Hematopoietic multipotent progenitor cell (in vitro differentiated cells): Measurements from ENCODE around the gene FHL1. TPM values are rescaled to one million over a fixed set of nuclear protein-coding genes. Genes with fewer than 3 reads are reported as not detected.
A peak's percentile ranks its signal among the peaks of the same experiment; 100 is the strongest.
"Not testable (repeated sequence)": the region's sequence is repeated elsewhere in the genome, so short reads cannot be mapped to it uniquely, and the experiment has no call there.

Experiments used
- DNase-seq, 3 donors: peaks; one replicate each; pipeline ENCODE4 v3.0.0-alpha.2; 2011 to 2015; ENCODE audit warnings: low read depth in 2 of 3, low spot score in 2 of 3
- total RNA-seq: library from RNA; depleted of rRNA; stranded (reverse); fragments of >200 nt; gene quantifications from one replicate; pipeline ENCODE4 v1.2.3, GENCODE V29; 2012

The FHL1 gene
- total RNA-seq, 1 donor, result 403 TPM

DNA sequence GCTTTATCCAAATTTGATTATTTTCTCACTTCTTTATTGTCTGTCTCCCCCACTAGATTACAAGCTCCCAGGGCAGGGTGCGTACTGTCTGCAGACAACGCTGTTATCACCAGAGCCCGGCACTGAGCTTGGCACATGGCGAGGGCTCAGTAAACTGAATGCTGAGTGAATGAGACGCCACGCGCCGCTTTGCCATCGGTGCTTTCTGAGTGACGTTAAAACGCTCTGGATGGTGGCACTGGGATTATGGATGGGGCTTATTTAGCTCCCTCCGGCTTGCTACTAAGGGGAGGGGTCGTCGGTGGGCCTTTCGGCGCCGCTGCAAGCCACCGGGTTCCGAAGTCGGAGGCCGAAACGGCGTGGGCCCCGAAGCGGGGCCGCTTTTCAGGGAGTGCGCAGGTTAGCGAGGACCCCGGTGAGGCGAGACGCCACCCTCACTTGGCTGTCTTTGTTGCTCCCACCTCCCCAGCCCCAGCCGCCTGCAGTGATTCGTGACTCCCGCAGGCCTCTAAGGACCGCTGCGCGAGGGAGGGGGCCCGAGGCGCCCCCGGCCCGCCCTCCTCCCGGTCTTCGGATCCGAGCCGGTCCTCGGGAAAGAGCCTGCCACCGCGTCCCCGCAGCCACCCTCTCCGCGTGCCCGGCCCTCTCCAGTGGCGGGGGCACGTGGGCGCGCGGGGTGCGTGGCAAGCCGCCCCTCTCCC is 569 bp upstream of the FHL1 start:
- peak in 1 of 3 donors; percentile 23 for DNase-seq

DNA sequence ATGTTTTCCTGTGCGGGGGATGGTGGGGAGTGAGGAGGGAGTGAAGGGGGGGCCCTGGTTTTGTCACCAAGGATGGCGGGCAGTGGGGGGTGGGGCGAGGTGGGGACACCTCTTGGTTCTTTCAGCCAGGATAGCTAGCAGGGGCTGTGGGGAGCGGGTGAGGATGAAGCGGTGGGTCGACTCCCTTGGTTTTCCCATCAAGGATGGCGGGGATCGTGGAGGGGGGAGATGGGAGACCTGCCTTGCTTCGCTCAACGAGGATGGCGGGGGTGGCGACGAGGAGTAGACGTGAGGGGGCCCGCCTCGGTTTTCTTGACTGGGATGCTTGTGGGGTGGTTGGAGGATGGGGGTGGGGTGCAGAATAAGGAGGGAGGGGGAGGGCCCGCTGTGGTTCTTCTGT is 643 bp downstream of the FHL1 start:
- DNase-seq, result no peak

DNA sequence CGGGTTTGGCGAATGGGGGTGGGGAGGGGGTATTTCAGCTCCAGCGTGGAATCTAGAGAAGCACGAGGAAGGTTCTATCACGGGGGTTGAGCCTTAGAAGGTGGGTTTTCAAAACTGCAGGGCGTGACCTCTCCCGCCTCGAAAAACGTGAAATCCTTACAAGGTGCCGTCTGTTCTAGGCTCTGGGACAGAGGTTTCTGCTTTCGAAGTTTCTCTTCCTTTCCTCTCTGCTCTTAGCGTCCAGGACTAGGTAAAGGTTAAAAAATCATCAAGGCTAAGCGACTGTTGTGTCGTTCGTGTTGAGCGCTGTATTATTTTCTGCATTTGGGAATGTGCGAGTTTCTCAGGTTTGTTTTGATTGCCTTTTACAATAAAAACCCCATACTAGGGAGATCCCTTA is 1.1 kb downstream of the FHL1 start:
- DNase-seq, result no peak

- DNase-seq, result no peak
Observed at GRCh38 chrX:136154998-136155397, 7.7 kb downstream of the FHL1 start.

GRCh38 chrX:136156560-136157117 is 9.3 kb downstream of the FHL1 start:
- DNase-seq, result no peak

- DNase-seq, result peak in 1 of 3 donors; percentile 22
Observed at GRCh38 chrX:136157187-136157586, 9.9 kb downstream of the FHL1 start.

DNA sequence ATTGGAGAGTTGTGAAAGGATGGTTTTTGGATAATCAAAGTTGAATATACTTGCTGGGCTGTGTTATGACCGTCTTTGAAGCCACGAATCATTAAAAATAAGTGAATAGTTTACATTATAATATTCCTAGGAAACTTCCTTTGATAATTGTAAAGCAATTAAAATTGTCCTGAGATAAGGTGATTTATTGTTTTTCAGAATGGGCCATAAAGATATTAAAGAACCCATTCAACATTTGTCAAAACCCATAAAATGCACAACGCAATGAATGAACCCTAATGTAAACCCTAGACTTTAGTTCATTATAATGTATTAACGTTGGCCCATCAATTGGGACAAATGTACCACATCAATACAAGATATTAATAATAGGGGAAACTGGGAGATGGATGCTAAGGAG is 11.4 kb downstream of the FHL1 start:
- no peak for DNase-seq

DNA sequence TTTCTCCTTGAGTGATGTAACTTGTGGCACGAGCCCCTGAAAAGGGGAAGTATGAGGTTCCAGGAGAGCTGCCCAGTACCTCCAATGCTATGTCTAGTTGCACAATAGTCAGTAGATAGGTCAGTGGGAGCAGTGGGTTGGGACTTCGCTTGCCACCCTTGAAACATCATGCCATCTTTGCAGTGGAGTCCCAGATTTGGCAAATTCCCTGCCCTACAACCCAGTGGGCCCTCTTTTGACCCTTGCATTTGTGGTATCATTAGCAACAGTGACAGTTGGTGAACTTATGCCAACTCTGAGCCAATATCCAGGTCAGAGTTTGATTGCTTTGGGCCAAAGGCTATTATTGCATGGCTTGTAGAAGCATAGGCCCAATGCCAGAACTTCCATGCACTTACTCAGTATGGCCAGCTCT is 12.3 kb downstream of the FHL1 start:
- peak in 2 of 3 donors; percentile 39 to 58 for DNase-seq

GRCh38 chrX:136162827-136163570 is 15.7 kb downstream of the FHL1 start:
- peak in 2 of 3 donors; percentile 41 to 59 for DNase-seq

- no peak for DNase-seq
Observed at GRCh38 chrX:136163689-136164088, 16.4 kb downstream of the FHL1 start.

GRCh38 chrX:136165406-136165805 is 18.1 kb downstream of the FHL1 start:
- no peak for DNase-seq

GRCh38 chrX:136166221-136166855 is 19.0 kb downstream of the FHL1 start:
- peak in 2 of 3 donors; percentile 35 to 55 for DNase-seq

DNA sequence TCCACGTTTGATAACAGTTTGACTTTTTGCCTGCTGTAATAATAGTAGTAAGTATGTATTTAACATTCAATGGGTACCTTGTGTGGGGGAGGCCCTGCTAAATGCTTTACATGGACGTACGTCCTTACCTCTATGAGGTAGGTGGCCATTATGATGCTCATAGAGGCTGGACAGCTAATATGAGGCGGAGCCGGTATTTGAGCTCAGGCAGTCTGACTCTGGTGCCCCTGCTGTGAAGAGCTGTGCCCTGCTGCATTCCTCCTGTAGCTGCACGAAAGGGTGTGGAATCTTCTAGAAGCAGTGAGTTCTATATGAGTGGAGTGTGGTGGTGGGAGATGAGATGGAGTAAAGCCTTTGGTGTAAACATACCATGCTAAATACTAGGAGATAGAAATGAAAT is 20.7 kb downstream of the FHL1 start:
- not testable (repeated sequence) for DNase-seq

DNA sequence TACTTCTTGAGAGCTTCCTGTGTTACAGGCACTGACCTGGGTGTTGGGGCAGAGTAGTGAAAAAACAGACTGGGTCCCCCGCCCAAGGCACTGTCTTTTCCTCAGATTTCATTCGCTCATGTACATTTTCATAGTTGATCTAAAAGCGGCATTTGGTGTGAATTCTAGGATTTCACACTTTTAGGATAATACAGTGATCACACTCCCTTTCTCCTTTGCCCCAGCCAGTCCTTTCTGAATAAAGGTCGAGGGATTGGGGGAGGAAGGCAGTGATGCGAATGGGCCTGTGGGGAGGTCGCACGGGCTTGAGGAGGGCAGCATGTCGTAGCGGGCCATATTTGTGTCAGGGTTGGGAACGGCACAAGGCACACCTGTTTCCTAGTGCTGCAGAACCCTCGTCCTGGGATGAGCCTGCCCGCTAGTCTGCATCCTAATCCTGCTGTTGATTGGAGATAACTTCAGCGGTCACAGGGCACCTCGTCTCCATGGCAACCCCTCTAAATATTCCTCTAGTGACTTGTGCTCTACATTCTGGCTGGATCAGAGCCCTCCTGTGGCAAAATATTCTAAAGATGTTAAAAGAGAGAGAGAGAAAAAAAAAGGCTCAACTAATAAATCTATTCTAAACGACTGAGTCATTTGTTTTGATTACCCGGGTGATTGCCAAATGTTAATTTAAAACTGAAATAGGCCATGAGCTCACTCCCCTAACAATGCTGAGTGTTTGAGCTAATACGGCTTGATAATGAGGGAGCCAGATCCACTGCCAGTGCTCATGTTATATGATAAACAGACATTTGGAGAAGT is 21.8 kb downstream of the FHL1 start:
- DNase-seq, result peak in 2 of 3 donors; percentile 85 to 95

GRCh38 chrX:136170139-136170800 is 22.9 kb downstream of the FHL1 start:
- DNase-seq, result no peak

GRCh38 chrX:136171420-136171819 is 24.1 kb downstream of the FHL1 start:
- no peak for DNase-seq

DNA sequence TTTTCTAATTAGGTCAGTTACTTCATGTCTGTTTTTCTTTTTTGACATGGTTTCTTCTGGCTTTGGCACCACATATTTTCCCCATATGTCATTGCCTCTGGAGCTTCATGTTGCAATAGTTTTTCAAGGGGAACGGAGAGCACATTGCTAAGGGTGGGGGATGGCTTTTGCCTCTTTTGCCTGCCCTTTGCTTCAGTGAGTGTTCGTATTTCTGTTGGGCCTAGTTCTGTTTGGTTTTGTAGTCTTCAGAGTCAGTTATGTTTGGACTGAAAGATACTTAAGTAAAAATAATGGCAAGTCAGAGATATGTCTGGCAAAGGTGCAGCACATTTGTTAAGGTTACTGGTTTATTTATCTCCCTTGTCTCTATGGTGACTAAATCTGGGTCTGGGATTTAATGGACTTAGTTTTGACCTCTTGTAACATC is 29.1 kb downstream of the FHL1 start:
- DNase-seq, result no peak

DNA sequence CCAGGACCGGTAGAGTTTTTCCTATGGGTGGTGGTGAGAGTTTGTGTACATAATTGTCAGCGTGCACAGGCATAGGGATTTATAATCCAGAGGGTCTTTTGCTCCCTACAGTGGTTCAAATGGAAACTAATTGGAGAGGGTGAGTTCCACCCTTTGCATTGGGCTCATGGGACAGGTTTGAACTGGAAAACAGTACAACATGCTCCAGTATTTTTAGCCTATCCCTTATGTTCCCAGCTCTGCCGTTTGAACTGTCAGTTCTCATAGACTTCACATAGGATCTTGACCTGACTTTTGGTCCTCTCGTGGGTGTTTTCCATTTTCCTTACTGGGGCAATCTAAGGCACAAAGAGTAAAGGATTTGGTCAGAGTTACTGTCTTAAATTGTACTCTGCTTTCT is 31.8 kb downstream of the FHL1 start:
- DNase-seq, result no peak

DNA sequence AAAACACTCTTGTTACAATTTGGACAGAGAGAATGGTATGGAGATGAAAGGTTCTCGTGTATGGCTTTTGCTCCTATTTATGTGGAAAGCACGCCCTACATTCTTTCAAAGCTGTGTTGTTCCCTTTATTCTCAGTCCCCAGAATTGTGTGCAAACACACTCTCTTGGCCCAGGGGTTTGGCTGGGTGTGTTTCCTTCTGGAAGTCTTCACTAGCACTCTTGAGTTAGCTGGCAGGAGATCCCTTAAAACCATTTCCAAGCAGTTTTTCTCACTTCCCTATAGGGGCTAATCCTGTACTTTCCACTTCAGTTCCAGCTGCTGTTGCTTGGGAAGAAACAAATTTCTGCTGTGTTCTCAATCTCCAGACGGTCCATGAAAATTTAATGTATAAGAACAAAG is 35.1 kb downstream of the FHL1 start:
- no peak for DNase-seq

- no peak for DNase-seq
Observed at GRCh38 chrX:136183172-136183571, 35.8 kb downstream of the FHL1 start.
